Measurements from ENCODE around the gene SSH3.

Gene SSH3

DNA sequence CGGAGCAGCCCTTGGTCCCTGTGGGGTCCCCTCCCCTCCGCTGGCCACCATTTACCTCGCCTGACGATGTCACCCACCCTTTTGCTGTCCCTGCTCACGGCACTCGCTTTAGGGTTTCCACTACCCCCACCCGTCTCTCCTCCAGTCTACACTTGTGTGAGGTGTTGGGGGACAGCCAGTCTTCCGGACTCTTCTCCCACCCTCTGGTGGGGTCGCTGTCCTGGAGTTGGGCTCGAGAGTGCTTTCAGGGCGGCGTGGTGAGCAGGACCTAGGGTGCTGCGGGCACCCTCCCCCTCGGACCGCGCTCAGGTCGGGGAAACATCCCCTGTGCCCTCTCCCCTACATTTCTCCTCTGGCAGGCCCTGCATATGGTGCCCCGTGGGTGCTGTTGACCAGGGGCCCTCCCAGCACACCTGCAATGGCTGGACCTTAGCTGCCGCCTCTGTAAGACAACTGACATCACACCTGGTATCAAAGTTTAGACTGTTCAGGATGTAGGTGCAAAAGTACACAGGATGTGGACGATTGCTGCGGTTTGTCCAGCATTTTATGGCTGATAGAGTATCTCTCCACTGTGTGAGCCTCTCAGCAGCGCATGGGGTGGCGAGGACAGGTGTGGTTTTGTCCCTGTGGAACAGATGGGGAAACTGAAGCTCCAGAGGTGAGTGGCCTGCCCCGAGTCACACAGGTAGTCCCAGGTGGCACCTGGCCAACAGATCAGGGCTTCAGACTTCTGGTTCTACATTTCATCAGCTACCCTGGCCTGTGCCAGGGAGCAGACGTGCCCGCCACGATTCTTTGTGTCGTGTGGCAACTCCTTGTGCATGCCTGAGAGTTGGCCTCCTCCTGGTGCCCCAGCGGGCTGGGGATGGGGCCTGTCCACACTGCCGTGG is 35.9 kb upstream of the SSH3 start:
- no peak for DNase-seq (ENCODE audit: low read depth)
- H3K4me3 ChIP-seq (ENCODE audit: low read depth, low read length) = peak overlapping the region; percentile 88

DNA sequence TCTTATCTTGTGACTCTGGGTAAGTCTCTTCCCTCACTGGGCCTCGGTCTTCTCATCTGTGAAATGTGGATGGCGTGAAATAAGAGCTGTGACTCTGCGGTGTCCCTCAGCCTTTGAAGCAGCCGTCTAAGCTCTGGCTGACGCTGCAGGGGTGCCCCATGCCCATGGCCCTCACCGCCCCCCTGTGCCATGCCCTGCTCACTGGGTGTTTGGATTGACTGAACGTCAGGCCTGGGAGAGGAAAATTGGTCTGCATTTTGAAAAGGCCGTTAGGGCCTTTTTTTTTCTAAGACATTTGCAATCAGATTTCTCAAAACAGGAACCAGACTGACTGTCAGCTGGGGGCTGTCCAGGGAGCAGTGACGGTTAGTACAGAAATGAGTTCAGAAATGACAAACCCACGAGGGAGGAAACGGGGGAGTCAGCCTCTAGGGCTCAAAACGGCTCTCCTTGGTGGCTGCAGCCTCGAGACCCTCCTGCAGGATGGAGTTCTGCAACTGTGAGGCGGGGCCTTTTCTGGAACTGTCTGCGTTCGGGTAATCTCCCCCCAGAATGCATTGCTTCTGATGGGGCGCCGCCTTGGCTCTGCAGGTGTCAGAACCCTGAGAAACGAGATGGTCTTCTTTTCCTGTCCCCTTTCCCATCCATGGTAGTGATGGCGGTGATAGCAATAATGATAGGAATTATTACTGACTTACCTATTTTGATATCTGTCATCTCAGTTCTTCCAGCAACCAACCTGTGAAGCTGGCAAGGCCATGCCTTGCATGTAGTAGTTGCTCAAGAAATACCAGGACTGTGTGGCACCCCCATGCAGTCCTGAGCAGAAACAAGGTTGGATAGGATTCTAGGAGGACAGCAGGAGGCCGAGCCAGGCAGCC is 35.0 kb upstream of the SSH3 start:
- H3K4me3 ChIP-seq (ENCODE audit: low read depth, low read length) = peak overlapping the region; percentile 88
- no peak for DNase-seq (ENCODE audit: low read depth)

DNA sequence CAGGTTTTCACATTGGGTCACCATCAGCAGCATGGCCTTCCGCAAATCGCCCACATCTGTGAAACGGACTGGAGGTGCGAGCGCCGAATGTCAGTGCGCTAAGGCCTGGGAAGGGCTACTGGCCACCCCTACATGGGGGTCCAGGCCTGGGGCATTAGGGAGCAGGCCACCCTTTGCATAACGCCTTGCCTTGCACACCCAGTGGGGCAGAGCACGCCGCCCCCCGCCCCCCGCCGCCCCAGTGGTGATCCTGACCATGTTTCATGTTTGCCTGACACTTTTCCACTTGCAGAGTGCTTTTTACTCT is 34.4 kb upstream of the SSH3 start:
- H3K4me3 ChIP-seq (ENCODE audit: low read depth, low read length) = no peak overlapping the region

DNA sequence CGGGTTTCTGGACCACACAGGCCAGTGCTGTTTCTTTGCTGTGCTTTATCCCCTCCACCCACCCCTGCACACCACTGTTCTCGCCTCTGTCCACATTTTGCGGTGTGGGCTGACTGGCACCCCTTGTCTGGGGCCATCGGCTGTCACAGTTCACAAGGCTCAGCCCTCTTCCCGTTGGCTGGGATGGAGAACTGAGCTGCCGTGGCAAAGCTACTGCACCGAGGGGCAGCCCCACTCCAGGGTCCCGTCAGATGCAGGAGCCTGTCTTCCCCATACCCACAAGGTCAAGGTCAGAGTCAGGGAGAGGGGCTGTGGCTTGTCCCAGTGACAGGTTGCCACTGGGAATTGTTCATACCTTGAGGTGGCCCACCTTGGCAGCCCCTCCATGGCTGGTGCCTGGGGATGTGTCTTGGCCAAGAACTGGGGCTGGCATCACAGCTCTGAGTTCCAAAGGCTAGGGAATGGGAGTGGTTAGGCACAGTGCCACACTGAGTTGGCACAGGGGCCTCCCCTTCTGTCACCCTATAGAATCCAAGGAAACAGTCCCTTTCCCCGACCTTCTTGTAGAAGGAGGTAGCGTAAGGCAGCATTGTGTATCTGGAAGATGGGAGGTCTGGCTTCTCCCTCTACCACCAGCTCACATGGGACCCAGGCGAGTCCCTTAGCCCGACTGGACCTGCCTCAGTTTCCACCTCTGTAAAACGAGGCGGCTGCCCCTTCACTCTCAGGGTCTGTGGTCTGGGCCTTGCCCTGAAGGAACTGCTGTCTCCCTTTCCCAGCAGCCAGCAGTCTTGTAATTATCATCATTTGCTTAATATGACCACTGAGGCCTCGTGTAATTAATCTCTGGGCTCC is 33.7 kb upstream of the SSH3 start:
- DNase-seq (ENCODE audit: low read depth) = no peak
- peak overlapping the region; percentile 29 for H3K4me3 ChIP-seq (ENCODE audit: low read depth, low read length)

More for the DNA sequence above, 34.4 kb upstream of the SSH3 start:
- DNase-seq (ENCODE audit: low read depth) = no peak

DNA sequence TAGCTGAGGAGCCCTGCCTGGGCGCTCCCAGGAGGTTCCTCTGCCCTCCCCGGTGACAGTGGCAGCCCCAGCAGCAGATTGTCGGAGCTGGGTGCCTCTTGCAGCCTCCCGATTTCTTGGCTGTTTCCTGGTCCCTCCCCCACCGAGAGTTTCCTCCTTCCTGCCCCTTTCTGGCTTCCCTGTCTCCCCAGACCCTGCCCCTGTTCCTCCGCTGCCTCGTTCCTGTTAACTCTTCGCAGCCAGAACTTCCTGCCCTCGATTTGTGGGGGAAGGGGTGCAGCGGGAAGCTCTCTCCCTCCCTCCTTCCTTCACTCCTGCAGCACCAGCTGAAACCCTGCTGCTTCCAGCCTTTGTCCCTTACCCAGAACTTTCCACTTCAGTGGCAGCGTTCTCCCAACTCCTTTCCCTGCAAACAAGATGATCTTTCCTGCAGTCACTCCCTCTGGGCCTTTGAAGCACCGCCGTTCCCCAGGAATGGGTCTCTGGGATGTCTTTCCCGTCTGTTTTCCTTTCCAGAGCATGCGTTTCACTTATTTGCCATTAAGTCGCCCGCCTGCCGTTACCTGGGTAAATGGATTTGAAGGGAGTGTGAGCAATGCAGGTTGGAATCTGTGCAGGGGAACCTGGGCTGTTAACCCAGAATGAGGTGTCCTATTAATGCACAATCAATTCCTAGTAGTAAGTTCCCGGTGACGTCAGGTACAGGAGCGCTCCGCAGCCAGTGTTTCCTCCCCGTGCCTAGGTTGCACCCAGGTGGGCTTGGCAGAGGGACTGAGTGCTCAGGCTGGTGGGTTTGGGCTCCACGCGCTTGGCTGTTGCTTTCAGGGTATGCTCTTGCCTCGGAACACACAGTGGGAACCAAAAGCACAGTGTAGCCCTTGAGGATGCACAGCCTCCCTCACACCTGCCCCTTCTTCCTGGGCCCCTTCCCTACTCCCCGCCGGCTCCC is 32.8 kb upstream of the SSH3 start:
- no peak for DNase-seq (ENCODE audit: low read depth)
- H3K4me3 ChIP-seq (ENCODE audit: low read depth, low read length) = peak overlapping the region; percentile 29

DNA sequence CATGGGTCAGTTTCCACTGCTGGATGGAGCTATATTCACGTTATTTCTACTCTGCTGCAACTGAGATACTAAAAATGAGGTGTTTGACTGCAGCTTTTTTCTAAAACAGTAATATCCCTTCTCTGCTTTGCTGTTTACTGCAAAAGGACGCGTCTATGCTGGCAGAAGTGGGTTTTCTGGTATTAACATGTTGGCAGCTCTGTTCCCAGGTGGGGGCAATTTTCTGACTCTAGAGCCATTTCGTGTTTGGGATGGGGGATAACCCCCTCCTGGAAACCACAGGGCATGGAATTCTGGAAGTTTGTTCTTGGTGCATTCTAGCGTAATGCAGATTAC is 32.2 kb upstream of the SSH3 start:
- DNase-seq (ENCODE audit: low read depth) = no peak
- no peak overlapping the region for H3K4me3 ChIP-seq (ENCODE audit: low read depth, low read length)

DNA sequence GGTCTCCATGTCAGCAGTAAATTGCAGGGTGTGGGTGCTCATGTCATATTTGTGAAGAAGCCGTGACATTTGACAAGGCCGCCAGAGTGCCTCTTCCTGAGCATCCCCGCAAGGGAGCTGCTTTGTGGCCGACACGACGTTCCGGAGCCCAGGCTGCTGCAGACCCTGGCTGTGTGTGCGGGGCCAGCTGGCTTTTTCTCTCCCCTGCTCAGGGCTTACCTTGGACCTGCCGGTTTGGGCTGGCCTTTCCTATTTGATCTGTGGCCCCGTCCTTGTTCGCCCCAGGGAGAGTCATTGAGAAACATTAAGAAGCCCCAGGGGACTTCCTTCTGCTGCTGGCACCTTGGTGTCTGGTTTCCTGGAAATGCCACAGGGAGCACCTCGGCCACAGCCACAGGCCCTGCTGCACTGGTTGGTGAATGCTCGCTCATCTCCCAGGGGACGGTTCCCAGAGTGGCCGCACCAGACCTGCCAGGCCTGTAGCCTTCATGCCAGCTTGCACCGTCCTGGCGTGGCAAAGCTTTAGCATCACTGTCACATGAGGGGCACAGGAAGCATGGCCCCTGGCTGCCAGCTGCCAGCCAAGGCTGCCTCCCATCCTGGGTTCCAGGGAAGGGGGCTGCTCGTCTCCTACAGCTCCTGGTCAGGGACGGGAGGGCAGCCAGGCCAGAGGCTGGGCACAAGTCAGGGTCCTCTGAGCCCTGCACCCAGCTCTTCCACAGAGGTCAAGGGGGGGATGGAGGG is 31.6 kb upstream of the SSH3 start:
- DNase-seq (ENCODE audit: low read depth) = no peak
- H3K4me3 ChIP-seq (ENCODE audit: low read depth, low read length) = no peak overlapping the region

DNA sequence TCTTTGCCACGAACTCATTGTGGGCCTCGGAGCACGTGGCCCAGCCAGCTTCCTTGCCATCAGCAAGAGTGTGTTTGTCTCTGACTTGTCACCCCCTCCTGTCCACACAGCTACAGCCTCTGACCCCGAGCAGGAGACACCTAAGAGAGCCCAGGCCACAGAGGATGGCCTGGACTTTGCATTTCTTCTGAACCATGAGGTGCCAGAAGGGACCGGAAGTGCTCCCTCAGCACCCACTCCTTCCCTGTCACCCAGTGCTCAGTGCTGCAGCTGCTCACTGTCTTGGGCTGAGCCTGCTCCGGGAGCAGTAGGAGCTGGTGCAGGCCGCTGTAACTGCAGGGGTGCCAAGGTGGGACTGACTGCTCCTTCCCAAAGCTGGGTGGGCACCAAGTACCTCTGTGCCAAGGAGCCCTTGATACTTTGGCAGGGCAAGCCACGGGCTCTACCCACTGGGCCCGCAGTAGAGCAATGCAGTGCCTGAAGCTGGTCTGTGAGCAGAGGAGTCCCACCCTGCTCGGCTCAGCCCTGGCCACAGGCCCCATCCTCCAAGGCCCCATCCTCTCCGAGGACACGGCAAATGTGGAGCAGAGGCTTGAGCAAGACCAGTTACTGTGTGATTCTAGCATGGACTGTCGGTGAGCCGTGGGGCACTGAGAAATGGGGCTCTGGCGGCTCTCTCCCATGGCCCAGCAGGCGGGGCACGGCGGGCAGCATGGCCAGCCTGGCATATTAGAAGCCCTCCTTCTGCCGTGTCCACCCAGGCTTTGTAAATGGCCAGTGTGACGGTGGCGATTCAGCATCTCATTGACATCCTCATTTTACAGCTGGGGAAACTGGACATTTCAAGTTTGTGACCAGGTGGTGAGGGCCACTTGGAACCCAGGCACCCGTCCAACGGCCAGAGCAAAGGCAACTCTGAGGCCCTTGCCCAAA is 30.7 kb upstream of the SSH3 start:
- DNase-seq (ENCODE audit: low read depth) = no peak

DNA sequence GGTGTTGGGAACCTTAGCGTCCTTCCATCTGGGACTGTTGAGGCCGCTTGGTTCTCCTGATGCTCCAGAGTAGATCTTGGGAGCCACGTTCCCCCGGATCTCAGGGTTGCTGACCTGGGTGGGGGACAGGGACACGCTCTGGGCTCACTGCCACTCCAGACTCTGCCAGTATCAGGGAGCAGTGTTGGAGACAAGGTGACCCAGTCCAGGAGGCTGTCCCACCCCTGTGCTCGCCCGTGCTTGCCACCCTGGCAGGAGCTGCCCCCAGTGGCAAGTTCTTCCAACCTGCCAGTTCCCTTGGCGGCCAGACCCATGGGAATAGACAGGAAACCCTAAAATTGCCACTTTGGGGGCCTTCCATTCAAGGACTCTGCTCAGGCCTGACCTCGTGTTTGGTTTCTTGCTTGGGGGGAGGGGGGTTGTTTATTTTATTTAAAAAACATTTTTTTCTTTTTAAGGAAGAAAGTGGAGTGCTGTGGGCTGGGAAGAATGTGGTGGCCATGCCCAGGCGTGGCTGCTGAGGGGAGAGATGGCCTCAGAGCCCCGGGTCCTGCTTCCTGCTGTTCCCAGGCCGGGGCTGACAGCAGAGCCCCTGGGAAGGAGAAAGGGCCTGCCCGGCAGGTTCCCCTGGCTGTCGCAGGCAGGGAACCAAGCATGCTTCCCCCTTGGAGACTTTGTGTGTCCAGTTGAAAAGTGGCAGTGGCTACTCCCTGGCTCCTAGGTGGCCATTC is 29.9 kb upstream of the SSH3 start:
- no peak overlapping the region for H3K4me3 ChIP-seq (ENCODE audit: low read depth, low read length)

More for the DNA sequence above, 30.7 kb upstream of the SSH3 start:
- H3K4me3 ChIP-seq (ENCODE audit: low read depth, low read length) = no peak overlapping the region

DNA sequence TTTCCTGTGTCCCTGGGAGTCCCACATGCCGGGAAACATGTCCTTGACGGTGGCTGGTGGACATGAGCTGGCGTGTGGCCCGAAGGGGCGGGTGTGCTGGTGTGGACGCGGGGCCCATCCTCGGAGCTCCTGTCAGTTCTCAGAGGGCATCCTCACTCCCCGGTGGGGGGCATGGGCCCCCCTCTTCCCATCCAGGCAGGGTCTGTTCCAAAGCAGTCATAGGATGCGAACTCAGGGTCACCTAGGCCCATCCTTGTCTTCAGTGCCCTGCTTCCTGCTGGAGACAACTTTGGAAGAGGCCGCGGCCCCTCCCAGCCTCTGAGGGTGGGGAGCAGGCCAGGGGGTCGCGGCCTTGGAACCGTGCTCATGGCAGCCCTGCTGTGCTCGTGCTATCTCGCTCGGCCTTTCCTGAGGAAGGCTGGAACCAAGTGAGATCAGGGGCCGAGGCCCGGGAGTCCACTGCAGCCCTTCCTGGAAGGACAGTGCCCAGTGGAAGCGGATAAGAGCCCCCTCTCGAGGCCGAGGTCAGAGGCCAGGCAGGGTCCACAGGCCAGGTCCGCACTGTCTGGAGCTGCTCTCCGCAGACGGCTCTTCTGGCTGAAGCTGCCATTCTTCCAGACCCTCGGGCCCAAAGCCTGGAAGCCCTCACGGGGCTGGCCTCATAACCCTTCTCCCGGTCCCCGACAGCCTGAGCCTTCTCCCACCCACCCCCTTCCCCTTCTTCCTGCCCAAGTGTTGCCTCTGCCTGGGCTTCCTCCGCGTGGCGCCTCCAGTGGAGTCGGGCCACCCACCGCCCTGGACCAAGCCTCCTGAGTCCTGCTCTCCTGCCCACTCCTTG is 28.3 kb upstream of the SSH3 start:
- H3K4me3 ChIP-seq (ENCODE audit: low read depth, low read length) = no peak overlapping the region
- DNase-seq (ENCODE audit: low read depth) = no peak

More for the DNA sequence above, 29.9 kb upstream of the SSH3 start:
- no peak for DNase-seq (ENCODE audit: low read depth)

DNA sequence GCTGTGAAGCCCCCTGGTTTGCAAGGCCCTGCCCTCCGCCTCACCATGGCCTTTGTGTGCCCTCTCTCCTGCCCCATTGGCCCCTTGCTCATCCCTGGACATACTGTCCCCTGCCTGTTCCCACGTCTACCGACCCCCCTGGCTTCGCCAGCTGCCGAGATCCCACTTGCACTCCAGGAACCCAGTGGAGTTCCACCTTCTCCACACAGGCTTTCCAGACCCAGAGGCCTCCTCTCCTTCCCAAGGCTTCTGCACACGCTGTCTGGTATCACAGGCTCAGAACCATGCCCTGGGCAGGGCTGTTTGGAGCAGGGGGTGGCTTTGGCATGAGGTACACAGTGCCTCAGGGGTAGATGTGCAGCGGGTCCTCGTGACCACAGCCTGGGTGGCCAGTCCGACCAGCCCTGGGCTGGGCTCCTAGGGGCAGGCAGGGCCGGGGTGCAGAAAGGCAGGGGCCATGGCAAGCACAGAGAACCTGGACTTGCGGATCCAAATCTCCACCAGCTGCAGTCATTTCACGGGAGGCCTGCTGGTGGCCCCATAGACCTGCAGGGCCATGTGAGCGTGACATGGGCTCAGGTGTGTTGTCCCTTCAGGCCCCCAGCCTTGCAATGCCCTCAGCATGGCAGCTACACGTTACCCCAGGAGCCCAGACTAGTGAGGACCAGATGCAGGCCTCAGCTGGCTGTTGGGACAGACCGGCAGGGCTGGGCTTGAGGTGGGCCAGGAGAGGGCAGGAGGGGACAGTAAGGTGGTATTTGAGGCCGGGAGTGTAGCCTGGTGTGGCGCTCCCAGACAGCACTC is 27.5 kb upstream of the SSH3 start:
- DNase-seq (ENCODE audit: low read depth) = no peak
- no peak overlapping the region for H3K4me3 ChIP-seq (ENCODE audit: low read depth, low read length)

DNA sequence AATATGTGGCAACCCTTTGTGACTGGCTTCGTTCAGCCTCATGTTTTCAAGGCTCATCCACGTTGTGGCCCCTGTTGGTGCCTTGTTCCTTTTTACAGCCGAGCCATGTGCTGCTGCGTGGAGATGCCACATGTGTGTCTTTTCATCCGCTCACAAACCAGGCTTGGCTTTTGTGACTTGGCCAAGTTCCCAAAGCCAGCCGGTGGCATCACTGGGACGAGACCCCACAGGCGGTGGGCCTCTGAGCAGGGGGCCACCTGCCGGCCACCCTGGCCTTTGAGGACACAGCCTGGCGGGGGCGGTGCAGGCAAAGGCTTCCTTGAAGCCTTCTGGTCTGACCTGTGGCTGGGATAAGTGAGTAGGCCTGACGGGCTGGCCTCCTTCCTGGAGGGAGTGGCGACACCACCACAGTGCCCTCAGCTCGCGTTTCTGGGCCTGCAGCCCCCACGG is 26.5 kb upstream of the SSH3 start:
- no peak for DNase-seq (ENCODE audit: low read depth)
- H3K4me3 ChIP-seq (ENCODE audit: low read depth, low read length) = peak overlapping the region; percentile 32

DNA sequence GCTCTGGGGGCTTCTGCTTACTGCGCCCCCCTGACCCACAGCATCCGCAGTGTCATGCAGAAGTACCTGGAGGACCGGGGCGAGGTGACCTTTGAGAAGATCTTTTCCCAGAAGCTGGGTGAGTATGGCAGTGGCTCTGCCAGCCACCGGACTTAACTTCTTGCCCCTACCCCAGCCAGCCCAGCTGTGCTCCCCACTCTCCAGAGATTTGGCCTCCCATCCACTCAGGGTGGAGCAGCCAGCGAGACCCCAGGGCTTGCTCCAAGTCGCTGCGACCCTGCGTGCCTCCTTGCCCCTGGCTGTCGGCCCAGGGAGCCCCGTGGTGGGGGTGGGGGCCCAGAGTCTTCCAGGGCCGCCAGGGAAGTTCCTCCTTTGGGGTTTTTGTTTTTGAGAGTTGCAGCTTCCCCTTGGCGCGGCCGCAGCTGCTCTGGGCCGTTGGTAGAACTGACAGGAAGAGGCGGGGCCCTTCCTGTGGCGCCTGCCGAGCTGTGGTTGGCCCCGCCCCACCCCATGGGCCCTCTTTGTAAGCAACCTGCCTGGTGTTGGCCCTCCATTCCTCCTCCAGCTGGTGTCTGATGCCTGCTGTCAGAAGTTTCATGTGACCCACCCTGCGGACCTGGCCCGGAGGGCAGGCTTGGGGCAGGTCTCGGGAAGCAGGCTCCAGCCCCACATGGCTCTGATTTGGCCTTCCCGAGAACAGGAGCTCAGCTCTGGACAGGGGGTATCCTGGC is 25.9 kb upstream of the SSH3 start:
- H3K4me3 ChIP-seq (ENCODE audit: low read depth, low read length) = peak overlapping the region; percentile 32

More for the DNA sequence above, 25.9 kb upstream of the SSH3 start:
- no peak for DNase-seq (ENCODE audit: low read depth)

Data from skeletal muscle cell (primary cell).